GM19452 (cell line): Measurements from ENCODE around the gene SLC12A4.

Source experiments
- ATAC-seq: cut with Tn5 transposase; IDR thresholded peaks from one replicate; pipeline ENCODE4 v1.9.1; 2021; ENCODE audit not compliant: unreplicated experiment

Gene SLC12A4

DNA sequence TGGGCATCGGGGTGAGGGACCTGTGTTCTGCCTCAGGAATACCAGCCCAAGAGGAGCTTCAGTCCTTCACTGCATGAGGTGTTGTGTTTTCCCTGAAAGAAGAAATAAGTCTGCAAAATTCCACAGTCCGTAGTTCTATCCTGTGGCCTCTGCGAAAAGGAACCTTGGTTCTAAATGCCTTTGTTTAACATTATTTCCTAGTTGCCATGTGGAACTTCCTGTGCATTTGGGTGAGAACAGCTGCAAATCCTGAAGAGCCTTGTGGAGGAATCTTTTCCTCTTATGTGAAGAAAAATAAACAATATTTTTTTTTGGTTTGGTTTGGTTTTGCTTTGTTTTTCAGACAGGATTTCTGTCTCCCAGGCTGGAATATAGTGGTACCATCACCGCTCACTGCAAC is 65.6 kb downstream of the SLC12A4 start:
- ATAC-seq: no peak

DNA sequence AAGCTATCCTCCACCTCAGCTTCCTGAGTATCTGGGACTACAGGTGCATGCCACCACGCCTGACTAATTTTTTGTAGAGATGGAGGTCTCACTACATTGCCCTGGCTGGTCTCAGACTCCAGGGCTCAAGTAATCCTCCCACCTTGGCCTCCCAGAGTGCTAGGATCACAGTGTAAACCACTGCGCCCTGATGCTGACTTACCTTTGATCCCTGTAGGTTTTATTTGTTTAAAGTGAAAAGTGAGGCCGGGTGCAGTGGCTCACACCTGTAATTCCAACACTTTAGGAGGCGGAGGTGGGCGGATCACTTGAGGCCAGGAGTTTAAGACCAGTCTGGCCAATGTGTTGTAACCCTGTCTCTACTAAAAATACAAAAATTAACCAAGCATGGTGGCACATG is 66.7 kb downstream of the SLC12A4 start:
- ATAC-seq: no peak

DNA sequence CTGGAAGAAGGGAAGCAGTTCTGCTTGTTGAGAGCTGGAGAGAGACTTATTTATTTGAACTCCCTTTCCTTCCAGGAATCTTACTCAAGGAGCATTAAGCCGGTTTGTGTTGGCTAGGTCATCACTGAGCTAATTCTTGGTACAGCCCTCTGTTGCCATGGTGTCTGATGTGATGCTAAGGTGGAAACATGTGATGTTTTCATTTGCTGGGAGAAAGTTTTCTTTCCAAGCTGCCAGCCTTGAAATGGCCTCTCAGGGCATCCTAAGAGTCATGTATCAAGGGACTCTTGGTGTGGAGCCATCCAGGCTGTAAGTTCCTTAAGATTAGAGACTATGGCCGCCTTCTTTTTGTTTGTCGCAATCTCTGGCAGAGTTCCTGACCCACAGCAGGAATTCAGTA is 71.2 kb downstream of the SLC12A4 start:
- no peak for ATAC-seq

DNA sequence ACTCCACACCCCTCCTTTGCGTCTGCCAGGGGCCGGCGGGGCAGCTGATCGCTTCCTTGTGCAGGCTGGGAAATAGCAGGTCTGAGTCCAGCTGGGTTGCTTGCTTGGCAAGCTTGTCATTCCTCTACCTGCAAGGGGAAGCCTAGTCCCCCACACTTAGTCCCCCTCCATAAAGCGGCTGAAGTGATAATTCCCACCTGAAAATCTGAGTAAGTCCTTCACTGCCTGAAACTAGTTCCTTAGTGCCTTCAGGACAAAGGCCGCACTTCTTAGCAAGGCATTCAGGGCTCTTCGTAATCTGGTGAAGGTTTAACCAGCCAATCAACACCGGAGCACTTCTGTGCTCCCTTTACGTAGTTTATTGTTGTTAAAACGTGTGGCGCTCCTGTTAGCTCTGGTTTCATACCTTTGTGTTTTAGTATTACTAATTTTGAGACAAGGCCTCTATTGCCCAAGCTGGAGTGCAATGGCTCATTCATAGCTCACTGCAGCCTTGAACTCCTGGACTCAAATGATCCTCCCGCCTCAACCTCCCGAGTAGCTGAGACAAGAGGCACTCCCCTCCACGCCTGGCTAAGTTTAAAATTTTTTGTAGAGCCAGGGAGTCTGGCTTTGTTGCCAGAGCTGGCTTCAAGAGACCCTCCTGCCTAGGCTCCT is 74.6 kb downstream of the SLC12A4 start:
- no peak for ATAC-seq
